SKM-1 (cell line): Measurements from ENCODE around the gene PRX.
"Not testable (repeated sequence)": the region's sequence is repeated elsewhere in the genome, so short reads cannot be mapped to it uniquely, and the experiment has no call there.

Source experiments
- DNase-seq: peaks from one replicate; lab custom pipeline; 2025; ENCODE audit not compliant: unreplicated experiment; lab: John Stamatoyannopoulos, UW

PRX gene

DNA sequence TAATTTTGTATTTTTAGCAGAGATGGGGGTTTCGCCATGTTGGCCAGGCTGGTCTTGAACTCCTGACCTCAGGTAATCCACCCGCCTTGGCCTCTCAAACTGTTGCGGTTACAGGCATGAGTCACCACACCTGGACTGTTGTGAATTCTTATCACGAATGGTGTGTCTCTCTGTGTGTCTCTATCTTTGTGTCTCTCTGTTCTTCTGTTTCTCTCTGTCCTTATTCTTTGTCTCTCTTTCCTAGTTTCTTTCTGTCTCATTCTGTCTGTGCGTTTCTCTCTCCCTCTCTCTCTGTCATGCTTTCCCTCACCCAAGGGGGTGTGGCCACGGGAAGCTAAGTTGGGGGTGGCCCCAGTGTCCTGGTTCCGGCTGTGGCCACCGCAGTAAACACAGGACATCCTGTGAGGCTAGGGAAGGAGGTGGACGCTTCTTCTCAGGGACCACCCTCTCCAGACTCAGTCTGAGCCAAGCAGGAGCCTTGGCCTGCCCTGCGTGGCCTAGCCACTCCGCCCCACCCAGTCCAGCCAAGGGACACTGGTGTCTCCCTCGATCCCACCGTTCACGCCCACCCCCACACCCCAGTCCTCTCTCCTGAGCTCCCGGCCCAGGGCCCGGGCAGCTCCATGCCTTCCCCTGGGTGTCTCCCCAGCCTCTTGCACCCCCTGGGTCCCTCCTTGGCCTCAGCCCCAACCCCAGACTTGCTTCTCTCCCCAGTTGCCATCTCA, 3.9 kb upstream of the PRX start:
- no peak for DNase-seq

DNA sequence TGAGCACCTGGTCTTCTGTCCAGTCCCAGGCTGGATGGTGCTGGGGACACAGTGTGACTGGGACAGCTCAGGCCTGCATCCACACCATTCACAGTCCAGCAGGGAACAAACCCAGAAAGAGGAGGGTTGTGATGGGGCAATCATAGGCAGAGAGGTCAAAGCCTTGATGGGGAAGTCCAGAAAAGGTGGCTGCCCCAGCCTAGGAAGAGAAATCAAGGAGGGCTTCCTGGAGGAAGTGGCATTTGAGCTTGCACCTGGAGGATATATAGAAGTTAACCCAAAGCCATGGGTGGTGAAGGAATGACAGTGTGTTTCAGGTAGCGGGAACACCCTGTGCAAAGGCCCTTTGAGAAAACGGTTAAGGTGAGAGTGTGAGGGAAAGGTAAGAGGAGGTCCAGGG, 2.6 kb upstream of the PRX start:
- no peak for DNase-seq

DNA sequence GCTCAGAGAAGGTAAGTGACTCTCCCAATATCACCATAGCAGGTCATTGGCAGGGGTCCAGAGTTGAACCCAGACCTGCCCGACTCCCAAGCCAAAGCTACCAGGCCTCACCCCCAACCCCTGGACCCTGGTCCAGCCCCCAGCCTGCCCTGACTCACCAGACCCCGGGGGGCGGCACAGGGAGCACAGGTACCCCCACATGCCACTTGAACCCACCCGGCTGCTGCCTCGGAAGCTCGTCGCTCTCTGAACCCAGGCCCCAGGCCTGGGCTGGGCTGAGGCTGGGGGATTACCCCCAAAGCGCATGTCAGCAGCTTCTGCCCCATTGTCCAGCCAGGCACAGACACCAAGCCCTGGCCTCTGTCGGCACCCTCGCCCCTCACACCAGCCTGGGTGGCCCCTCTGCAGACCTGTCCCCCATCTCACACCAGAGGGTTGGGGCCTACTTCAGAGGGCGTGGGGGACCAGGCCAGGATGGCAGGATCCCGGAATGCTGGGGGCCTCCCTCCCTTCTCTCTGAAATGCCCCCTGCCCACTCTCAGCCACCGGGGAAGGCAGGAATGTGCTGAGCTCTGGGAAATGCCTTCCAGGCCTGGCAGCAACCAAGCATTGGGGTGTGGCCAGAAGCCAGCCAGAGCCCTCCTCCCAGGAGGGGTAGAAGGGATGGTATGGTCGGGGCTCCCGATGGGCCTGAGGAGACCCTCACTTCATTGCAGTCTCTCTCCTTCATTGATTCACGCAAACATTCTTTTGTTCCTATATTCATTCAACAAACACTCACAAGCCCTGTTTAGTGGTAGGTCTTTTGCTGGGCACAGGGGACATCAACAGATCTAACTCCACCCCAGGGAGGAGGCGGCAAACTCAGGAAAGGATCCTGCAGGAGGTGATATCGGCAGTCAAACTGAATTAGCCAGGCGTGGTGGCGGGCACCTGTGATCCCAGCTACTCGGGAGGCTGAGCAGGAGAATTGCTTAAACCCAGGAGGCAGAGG, 1.7 kb upstream of the PRX start:
- no peak for DNase-seq

DNA sequence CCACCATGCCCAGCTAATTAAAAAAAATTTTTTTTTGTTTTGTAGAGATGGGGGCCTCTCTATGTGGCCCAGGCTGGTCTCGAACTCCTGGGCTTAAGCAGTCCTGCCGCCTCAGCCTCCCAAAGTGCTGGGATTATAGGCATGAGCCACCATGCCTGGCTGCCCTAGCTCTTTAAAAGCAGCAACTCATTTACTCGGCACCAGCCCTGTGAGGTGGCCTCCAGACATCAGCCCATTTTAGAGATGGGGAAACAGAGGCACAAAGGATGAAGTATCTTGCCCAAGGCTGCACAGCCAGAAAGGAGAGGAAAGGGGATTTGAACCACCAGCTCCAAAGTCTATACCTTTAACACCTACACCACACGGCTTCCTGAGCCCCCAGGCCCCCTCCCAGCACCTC, 312 bp downstream of the PRX start:
- no peak for DNase-seq

DNA sequence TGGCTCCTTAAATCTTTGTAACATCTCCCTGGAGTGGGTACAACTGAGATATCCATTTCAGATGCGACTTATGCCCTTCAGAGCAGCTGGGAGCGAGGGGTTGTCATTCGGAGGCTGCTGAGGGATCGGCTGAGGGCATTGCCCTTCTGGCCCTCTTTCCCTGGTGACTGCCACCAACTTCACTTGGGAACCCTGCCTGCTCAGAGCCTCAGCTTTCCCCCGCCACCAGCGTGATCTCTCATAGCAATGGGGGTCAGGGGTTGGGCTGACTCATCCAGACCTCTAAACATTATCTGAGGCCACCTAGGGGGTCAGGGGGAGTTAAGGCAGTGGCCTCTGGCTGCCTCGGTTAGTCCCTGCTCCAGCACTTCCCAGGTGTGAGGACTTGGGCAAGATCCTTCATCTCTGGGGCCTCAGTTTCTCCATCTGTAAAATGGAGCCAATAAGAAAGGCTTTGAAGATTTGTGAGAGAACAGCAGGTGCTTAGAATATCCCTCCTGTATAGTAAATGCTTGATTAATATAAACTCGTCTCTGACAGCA, 1.1 kb downstream of the PRX start:
- DNase-seq, result no peak

DNA sequence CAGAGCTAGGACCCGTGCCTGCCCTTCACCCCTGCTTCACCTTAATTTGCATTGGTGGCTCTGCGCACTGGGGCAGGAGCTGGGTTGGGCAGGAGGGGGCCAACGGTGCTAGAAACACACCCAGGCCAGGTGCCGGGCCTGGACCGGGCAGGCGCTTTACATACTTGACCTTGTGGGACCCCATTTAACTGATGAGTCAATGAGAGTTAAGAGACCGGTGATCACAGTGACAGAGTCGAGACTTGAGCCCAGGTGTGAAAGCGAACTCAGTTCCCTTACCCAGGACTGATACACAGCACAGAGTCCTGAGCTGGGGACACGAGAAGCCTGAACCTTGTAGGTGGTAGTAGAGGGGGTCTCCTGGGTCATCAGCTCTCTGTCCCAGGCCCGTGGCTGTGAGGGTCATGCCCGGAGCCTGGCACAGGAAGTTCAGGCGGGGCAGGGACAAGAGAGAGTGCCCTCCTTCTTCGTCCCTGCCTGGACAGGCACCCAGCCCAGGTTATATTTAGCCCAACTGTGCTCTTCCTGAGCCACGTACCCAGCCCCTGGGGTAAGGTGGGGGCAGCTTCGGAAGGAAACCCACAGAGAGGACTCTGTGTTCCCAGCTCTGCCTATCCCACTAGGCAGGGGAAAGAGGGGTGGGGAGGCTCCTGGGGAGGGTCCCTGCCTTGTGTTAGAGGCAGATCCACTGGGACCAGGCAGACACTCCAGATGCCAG, 1.9 kb downstream of the PRX start:
- no peak for DNase-seq

DNA sequence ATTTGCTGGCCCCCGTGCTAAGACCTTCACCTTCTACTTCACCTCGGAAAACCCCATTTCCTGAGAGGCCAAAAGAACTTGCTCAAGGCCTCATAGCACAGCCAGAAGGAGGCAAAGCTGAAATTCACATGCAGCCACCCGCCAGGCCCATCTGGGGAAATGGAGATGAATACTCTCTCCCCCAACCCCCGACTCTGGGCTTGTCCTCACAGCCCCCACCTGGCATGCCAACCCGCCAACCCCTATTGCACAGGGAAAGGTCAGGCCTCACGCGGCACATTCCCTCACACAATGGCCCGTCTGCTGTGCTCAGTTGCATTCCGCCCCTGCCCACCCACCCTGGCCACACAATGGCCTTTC, 3.2 kb downstream of the PRX start:
- DNase-seq, result no peak

DNA sequence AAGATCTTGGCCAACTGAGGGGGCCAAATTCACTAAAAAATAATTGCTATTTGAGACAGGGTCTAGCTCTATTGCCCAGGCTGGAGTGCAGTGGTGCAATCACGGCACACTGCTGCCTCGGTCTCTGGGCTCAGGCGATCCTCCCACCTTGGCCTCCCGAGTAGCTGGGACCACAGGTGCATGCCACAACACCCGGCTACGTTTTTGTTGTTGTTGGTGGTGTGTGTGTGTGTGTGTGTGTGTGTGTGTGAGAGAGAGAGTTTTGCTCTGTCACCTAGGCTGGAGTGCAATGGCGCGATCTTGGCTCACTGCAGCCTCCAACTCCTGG, 4.6 kb downstream of the PRX start:
- DNase-seq, result not testable (repeated sequence)

DNA sequence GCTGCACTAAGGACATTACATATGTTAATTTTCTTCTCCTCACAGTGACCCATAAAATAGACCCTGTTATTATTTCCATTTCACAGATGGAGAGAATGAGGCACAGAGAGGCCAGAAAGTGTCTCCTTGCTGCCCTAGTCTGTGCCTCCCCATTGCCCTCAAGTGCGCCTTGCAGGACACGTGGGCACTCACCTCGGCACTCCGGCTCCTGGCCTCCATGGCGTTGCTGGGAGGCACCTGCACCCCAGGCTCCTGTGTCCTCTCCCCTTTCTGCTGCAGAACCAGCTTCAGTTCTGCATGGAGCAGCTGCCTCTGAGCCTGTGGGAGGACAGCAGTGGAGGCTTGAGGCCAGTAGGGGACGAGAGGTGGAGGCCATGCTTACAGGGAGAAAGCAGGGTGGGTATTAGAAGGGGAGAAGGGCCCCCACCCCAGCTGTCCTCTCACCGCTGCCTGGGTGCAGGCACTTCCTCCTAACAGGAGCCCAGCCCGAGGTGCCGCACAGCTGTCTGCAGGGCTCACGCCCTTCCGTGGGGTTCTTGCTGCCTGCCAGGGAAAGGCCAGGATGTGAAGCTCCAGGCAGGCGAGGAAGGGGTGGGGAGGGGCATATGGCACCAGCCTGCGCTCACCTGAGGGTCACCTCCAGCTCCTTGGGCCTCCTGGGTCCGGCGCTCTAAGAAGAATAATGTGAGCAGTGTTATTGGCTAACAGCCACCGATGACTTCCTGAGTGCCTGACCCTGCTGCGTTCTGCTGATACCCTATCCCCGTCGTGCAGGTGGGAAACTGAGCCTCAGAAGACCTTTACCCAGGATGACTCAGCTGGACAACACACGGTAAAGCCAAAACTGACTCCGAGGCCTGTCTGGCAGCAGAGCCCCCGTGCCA, 5.2 kb downstream of the PRX start:
- no peak for DNase-seq

DNA sequence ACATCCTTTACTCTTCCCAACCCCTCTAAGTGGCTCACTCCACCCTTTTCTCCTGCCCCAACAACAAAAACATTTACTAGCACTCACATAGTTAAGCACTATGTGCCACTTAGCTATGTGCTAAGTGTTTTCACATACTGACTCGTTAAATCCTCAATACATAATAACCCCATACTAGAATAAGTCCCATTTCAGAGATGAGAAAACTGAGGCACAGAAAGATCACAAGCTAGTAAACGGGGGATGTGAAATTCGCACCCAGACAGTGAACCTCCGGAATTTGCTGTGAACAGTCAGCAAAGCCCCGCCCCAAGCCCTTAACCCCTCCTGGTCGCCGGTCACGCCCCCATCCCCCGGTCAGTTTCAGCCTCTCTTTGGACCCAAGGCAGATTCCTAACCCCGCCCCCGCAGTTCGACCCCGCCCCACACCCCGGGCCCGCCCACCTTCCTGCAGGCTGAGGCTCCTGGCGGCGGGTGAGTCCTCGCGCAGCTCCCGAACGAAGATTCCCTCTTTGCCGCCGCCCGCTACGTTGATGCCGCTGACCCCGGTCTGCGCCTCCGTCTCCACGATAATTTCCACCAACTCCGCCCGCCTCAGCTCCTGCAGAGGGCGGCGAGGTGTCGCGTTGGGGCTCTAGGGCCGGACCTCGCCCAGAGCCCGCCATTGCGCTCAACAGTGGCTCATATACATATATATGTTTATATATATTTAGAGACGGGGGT, 9.8 kb downstream of the PRX start:
- DNase-seq, result peak; percentile 85

DNA sequence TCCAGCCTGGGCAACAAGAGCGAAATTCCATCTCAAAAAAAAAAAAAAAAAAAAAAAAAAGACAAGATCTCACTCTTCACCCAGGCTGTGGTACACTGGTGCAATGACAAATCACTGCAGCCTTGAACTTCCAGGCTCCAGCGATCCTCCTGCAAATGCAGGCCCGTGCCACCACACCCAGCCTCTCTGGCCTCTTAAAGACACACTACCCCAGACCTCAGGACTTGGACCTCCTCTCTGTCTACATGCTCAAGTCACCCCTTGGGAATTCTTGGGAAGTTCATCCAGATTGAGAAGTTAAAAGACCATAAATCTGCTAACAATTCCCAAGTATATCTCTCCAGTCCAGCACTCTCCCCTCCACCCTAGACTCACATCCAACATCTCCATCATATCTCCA, 12.6 kb downstream of the PRX start:
- no peak for DNase-seq

DNA sequence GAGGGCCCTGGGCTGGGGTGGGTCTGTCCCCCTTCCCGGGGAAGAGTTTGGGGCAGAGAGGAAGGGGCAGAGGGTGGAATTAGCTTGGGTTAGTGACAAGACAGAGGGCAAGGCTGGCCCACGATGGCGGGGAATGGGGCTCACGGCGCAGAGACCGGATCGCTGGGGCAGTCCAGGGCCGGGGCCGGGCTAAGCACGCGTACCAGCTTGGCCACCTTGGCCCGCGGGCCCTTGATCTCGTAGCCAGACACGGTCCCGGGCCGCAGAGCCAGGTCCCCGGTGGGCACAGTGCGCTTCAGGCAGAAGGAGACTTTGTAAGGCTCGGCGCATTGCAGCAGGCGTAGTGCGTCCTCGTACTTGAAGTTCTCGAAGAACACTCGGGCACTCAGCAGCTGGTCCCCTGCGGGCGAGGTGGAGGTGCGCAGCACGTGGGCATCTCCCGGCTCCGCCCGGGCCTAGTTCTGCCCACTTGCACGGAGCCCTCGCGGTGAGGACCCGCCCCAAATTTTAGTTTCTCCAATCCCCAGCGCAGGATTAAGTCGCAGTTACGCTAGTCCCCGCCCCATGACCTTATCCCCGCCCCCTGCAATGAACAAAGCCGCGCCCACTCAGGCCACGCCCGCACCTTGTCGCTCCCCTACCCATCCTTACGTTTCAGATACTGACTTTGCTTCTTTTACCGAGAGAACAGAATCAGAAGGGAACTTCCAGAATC, 14.6 kb downstream of the PRX start:
- no peak for DNase-seq

DNA sequence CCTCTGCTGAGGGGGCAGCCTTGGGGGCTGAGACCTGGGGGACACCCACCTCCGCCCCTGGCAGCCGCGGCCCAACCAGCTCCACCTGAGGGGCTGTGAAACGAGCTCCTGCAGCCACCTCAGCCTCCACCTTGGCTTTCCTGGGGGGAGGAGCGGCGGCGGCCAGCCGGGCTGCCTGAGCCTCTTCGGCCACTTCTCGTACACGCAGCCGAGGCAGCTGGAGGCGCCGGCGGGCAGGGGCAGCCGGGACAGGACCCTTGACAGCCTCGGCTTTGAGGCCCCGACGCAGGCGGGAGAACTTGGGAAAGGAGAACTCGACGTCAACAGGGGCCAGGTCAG, 15.6 kb downstream of the PRX start:
- DNase-seq, result no peak

DNA sequence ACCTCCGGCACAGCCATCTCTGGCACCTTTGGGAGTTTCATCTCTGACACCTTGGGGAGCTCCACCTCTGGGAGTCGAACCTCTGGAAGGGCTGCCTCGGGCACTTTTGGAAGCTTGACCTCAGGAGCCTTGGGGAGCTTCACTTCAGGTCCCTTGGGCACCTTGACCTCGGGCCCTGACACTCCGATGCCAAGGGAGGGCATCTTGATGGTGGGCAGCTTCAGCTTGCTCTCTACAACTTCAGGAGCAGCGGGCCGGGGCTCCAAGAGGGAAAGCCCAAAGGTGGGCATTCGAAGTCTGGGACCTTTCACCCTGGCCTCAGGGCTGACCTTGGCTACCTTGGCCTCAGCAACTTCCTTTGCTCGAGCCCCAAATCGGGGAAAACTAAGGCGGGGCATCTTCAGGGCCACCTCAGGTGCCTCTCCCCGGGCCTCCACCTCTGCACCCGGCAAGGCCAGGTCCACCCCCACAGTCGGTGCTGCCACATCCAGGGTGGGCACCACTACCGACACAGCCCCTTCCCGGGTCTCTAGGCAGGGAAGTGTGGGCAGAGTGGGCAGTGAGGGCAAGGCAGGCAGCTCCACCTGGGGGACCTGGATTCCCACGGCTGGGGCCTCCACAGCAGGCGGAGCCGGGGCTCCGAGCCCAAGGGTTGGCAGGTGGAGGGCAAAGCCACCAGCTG, 16.2 kb downstream of the PRX start:
- no peak for DNase-seq

DNA sequence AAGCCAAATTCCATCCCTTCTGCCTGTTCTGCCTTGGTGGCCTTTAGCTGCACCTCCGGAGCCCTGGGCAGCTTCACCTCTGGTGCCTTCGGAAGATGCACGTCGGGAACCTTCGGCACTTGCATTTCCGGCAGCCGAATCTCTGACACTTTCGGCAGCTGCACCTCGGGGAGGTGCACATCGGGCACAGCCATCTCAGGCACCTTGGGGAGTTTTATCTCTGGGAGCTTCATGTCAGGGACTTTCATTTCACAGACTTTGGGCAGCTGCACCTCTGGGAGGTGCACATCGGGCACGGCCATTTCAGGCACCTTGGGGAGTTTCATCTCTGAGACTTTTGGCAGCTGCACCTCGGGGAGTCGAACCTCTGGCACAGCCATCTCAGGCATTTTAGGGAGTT, 17.2 kb downstream of the PRX start:
- DNase-seq, result no peak

DNA sequence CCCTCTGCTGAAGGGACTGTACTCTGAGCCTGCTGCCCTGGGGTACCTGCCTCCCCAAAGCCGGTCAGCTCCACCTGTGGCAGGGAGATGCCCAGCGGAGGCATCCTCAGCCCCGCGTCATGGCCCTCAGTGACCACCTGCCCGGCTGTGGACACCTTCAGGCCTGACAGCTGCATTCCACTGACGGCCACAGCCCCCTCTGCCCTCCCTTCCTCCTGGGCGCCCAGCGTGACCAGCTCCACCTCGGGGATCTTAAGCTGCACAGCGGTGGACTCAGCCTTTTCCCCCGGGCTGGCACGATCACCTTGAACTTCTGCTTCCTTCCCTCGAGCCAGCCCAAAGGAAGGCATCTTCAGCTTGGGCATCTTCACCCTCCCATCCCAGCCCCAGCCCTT, 18.4 kb downstream of the PRX start:
- no peak for DNase-seq

DNA sequence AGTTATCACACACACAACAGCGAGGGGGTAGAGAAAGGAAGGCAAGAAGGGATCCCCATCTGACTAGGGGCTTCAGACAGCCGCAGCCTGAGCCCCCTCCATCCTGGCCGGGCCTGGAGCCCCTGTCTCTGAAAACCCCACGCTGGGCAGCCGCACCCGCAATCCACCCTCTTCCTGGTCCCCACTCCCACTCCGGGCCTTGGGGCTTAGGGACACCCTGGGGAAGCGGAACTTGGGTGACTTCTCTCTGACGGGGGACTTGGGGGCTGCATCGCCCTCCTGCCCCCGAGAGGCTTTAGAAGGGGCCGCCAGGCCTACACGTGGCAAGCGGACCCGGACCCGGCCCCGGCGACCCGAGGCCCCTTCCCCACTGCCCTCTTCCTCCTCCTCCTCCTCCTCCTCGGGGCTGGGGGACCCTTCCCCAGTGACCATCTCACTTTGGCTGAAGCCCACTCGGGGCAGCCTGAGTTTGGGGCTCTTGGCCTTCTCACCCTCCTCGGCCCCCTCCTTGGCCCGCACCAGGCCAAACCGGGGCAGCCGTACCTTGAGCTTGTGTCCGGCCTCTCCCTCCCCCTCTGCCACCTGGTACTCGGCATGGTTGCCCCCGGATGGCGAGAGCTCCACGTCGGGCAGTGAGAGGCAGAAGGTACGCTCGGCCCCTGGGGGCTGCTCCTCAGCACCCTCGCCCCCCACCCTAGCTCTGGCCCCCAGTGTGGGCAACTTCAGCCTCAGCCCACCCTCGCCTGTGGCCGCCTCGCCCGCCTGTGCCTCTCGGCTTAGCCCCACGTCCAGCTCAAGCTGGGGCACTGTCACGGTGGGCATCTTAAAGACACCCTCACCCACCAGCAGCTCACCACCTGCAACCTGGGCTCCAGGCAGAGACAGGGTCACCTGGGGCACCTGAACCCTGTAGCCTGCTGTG, 19.0 kb downstream of the PRX start:
- no peak for DNase-seq
